Peyer's patch (tissue), 4 donors: ENCODE measurements around the gene KLF13. TPM values are rescaled to one million over a fixed set of nuclear protein-coding genes. Genes with fewer than 3 reads are reported as not detected.

Experiments used
- DNase-seq, 3 donors: peaks; one replicate each; pipeline ENCODE4 v3.0.0-alpha.2; 2017 to 2019
- H3K27ac ChIP-seq, 4 donors: fragments of 200-600 bp; sonication (generic); one replicate each; pipeline ENCODE4 v1.5.1; 2016 to 2019
- H3K27me3 ChIP-seq, 2 donors: fragments of 200-600 bp; sonication (generic); one replicate each; pipeline ENCODE4 v1.5.1; 2019
- H3K36me3 ChIP-seq, 3 donors: fragments of 200-600 bp; sonication (generic); one replicate each; pipeline ENCODE4 v1.5.1; 2016 to 2019
- H3K4me1 ChIP-seq, 4 donors: fragments of 200-600 bp; sonication (generic); one replicate each; pipeline ENCODE4 v1.5.1; 2016 to 2019
- H3K4me3 ChIP-seq, 4 donors: fragments of 200-600 bp; sonication (generic); 1 replicate in 3 of 4; 2 replicates in 1 of 4; pipeline ENCODE4 v1.5.1; 2016 to 2019; ENCODE audit warnings: mild to moderate bottlenecking in 1 of 4
- H3K9me3 ChIP-seq, 4 donors: fragments of 200-600 bp; sonication (generic); one replicate each; pipeline ENCODE4 v1.5.1; 2016 to 2019; ENCODE audit warnings: mild to moderate bottlenecking in 1 of 4
- CTCF ChIP-seq, 6 experiments: fragments of 450-650 bp in 4 of 6; fragments of 200-600 bp in 2 of 6; sonication (generic) in 1 of 6; IDR thresholded peaks; one replicate each; pipeline ENCODE4 v1.5.1; 2017 to 2019; ENCODE audit warnings: antibody characterized with exemption in 6 of 6, mild to moderate bottlenecking in 3 of 6, moderate library complexity in 1 of 6
- POLR2A ChIP-seq, 2 donors: fragments of 450-650 bp; IDR thresholded peaks; one replicate each; pipeline ENCODE4 v1.5.1; 2017; ENCODE audit warnings: antibody characterized with exemption in 2 of 2, mild to moderate bottlenecking in 2 of 2, moderate library complexity in 2 of 2
- total RNA-seq, 4 donors: library from RNA; depleted of rRNA; stranded (reverse); fragments of >200 nt; gene quantifications; one replicate each; pipeline ENCODE4 v1.1.0, GENCODE V29; 2016

KLF13 gene
- total RNA-seq, 4 donors from 2014 or later: 51.2 to 80.4 (median 75.6) TPM

- Histone ChIP-seq H3K36me3 (no peaks in the 10 kb centered on the region), H3K4me1 (peaks cover 0 to 6% (median 2%) of the 10 kb centered on the region in 4 donors), H3K27me3 (no peaks in the 10 kb centered on the region), H3K4me3 (no peak overlapping the region), H3K9me3 (no peaks in the 10 kb centered on the region), H3K27ac (no peak overlapping the region)
- peak in 1 of 3 donors; percentile 46 for DNase-seq
- TF ChIP-seq CTCF (IDR thresholded peaks at IDR 0.05) (no peak), POLR2A (IDR thresholded peaks at IDR 0.05) (no peak)
Observed at GRCh38 chr15:31322504-31322903, 4.1 kb upstream of the KLF13 start.

- TF ChIP-seq POLR2A (IDR thresholded peaks at IDR 0.05) (no peak), CTCF (IDR thresholded peaks at IDR 0.05) (no peak)
- Histone ChIP-seq H3K9me3 (no peaks in the 10 kb centered on the region), H3K4me3 (no peak overlapping the region), H3K27me3 (no peaks in the 10 kb centered on the region), H3K27ac (no peak overlapping the region), H3K36me3 (no peaks in the 10 kb centered on the region), H3K4me1 (peaks cover 0 to 6% (median 2%) of the 10 kb centered on the region in 4 donors)
- peak in 1 of 3 donors; percentile 20 for DNase-seq
Observed at GRCh38 chr15:31323627-31324026, 3.0 kb upstream of the KLF13 start.

DNA sequence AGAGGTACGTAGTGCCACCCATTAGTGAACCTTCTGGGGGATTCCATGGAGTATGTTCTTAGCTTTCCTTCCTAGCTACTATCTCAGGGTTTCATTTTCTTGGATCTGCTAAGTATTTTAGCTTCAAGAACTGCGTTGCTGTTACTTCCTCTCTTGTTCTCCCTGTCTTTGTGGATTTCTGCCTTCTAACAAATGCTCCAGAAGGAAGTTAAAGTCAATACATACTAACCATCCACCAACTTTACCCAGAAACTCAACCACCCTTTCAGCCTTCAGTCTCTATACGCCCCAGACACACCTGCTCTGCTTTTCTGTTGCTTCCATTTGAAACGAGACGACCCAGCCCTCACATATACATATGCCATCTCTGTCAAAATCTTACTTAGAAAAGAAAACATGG lies 2.4 kb upstream of the KLF13 start:
- H3K9me3 ChIP-seq: no peaks in the 10 kb centered on the region
- no peaks in the 10 kb centered on the region for H3K36me3 ChIP-seq
- H3K27me3 ChIP-seq: no peaks in the 10 kb centered on the region
- no peak overlapping the region for H3K4me3 ChIP-seq
- DNase-seq: no peak
- H3K4me1 ChIP-seq: peaks cover 0 to 6% (median 3%) of the 10 kb centered on the region in 4 donors
- TF ChIP-seq CTCF (IDR thresholded peaks at IDR 0.05) (no peak), POLR2A (IDR thresholded peaks at IDR 0.05) (no peak)
- H3K27ac ChIP-seq: peak overlapping the region in 3 of 4 donors; percentile 99 to 100 (median 100)

DNA sequence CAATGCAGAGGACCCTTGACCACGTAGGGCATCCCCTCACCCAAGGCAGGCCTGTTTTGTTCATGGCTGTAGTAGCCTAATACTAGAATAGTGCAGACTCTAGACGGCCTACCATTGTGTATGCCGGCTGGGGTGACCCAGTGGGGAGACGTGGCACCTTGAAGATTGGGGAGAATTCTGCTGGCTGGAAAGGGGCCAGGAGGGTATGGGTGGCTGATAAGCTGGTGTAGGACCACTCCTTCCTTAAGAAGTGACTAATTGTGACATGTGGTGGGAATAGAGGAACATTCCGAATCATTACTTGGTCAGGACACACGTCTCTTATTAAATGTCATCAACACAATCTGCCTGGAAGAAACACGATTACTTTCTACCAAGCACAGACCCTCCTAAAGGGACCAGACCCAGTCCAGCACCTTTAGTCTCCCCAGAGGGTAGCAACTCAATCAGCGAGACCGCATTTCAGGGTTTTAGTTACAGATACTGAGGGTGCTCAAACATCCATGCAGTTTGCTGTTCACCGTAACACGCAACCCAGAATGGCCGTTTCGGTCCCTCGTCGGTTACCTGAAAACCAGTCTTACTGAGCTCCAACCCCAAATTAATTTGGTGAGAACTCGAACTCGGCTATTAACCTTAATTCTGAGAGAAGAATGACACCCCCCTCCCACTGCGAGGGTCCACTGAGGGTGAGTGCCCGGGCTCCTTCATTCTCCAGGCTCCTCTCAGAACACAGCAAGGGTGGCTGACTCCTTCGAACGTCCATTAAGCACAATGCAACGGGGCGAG lies 1.6 kb upstream of the KLF13 start:
- no peak for TF ChIP-seq CTCF (IDR thresholded peaks at IDR 0.05)
- no peak for TF ChIP-seq POLR2A (IDR thresholded peaks at IDR 0.05)
- H3K27me3 ChIP-seq: no peaks in the 10 kb centered on the region
- H3K27ac ChIP-seq: peak overlapping the region; percentile 99 to 100 (median 100)
- peaks cover 0 to 14% (median 8%) of the 10 kb centered on the region in 4 donors for H3K4me1 ChIP-seq
- peak overlapping the region; percentile 71 to 95 (median 79) for H3K4me3 ChIP-seq
- H3K36me3 ChIP-seq: no peaks in the 10 kb centered on the region
- H3K9me3 ChIP-seq: no peaks in the 10 kb centered on the region
- DNase-seq: peak in 2 of 3 donors; percentile 31 to 37

DNA sequence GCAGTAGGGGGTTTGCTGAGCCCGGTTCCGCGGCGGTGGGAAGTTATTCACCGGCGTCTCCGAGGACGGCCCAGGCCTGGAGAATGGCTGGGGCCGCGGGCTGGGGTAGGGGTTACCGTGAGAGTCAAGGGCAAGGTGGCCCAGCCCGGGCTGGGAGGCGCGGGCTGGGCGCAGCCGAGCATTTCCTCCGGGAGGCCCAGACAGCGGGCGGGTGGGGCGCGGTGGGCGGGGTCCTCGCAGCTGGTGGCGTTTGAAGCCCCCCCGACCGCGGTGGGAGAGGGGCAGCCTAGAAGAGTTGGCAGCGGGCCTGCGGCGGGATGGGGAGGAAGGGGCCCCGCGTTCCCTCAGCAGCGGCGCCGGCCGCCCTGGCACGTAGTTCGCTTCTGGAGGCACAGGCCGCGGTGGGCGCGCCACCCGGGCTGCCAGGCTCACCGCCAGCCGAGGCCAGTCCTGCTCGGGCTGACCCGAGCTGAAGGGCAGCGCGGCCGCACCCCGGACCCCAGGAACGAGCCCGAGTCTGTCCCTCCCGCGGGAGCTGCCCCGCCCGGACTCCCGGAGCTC lies 960 bp upstream of the KLF13 start:
- TF ChIP-seq CTCF (IDR thresholded peaks at IDR 0.05): peak in 1 of 6 experiments; percentile 23
- no peak for TF ChIP-seq POLR2A (IDR thresholded peaks at IDR 0.05)
- Histone ChIP-seq H3K36me3 (no peaks in the 10 kb centered on the region), H3K9me3 (no peaks in the 10 kb centered on the region), H3K27ac (peak overlapping the region; percentile 99 to 100 (median 100)), H3K4me3 (peak overlapping the region; percentile 71 to 95 (median 79)), H3K4me1 (peaks cover 0 to 20% (median 14%) of the 10 kb centered on the region in 4 donors), H3K27me3 (no peaks in the 10 kb centered on the region)
- peak; percentile 82 to 92 (median 89) for DNase-seq
